Activated CD8-positive, alpha-beta memory T cell treated with anti-CD3 and anti-CD28 coated beads, Interleukin-2, amount 50 U/mL, for 4 hours (primary cell): Measurements from ENCODE around the gene DGKG.

Source experiments
- DNase-seq: peaks from one replicate; pipeline ENCODE4 v3.0.0-alpha.2; 2020

The DGKG gene

GRCh38 chr3:186316666-186317260, 45.3 kb downstream of the DGKG start:
- no peak for DNase-seq

- no peak for DNase-seq
These were observed 46.3 kb downstream of the DGKG start for GRCh38 chr3:186315581-186316354.

- DNase-seq: no peak
These were observed 47.1 kb downstream of the DGKG start for GRCh38 chr3:186314896-186315295.

GRCh38 chr3:186311441-186311840, 50.6 kb downstream of the DGKG start:
- no peak for DNase-seq

GRCh38 chr3:186308549-186308948, 53.5 kb downstream of the DGKG start:
- DNase-seq: no peak

- DNase-seq: no peak
These were observed 54.3 kb downstream of the DGKG start for GRCh38 chr3:186307594-186308221.

- no peak for DNase-seq
These were observed 56.7 kb downstream of the DGKG start for GRCh38 chr3:186305286-186305685.

- no peak for DNase-seq
These were observed 58.1 kb downstream of the DGKG start for GRCh38 chr3:186303965-186304364.

- no peak for DNase-seq
These were observed 62.7 kb downstream of the DGKG start for GRCh38 chr3:186299327-186299726.

GRCh38 chr3:186298876-186299275, 63.2 kb downstream of the DGKG start:
- DNase-seq: no peak

GRCh38 chr3:186290796-186291195, 71.2 kb downstream of the DGKG start:
- DNase-seq: no peak

GRCh38 chr3:186287711-186288110, 74.3 kb downstream of the DGKG start:
- no peak for DNase-seq

GRCh38 chr3:186286114-186286513, 75.9 kb downstream of the DGKG start:
- DNase-seq: no peak

GRCh38 chr3:186284661-186285060, 77.4 kb downstream of the DGKG start:
- DNase-seq: no peak

GRCh38 chr3:186284349-186284652, 77.7 kb downstream of the DGKG start:
- no peak for DNase-seq

- DNase-seq: no peak
These were observed 78.2 kb downstream of the DGKG start for GRCh38 chr3:186283651-186284348.

- no peak for DNase-seq
These were observed 78.9 kb downstream of the DGKG start for GRCh38 chr3:186283096-186283495.

GRCh38 chr3:186281176-186281575, 80.9 kb downstream of the DGKG start:
- DNase-seq: no peak

- DNase-seq: no peak
These were observed 81.3 kb downstream of the DGKG start for GRCh38 chr3:186280737-186281136.

GRCh38 chr3:186277268-186277909, 84.6 kb downstream of the DGKG start:
- DNase-seq: no peak

GRCh38 chr3:186275436-186275835, 86.6 kb downstream of the DGKG start:
- no peak for DNase-seq

GRCh38 chr3:186273586-186273985, 88.4 kb downstream of the DGKG start:
- DNase-seq: no peak

- no peak for DNase-seq
These were observed 91.3 kb downstream of the DGKG start for GRCh38 chr3:186270701-186271100.
